ENCODE results near the gene DNAJA3. TPM values are rescaled to one million over a fixed set of nuclear protein-coding genes. Genes with fewer than 3 reads are reported as not detected.

DNAJA3 gene
- total RNA-seq, 3 donors from 2014 or later (not counting 1 experiment from before 2014, with no cell fraction given): 22.1 to 34.2 (median 27.2) TPM

- ATAC-seq (no peak), DNase-seq (no peak)
- Mint-ChIP-seq H3K9me3 (no peaks in the 10 kb centered on the region), H3K27me3 (ENCODE audit: low read depth in 2 of 2) (no peaks in the 10 kb centered on the region), H3K4me1 (peaks cover 0 to 25% of the 10 kb centered on the region in 2 donors), H3K36me3 (no peaks in the 10 kb centered on the region), H3K27ac (peak overlapping the region; percentile 38 to 53), H3K4me3 (peak overlapping the region; percentile 45)
- H3K4me1 ChIP-seq (ENCODE audit: control insufficient read depth, insufficient read depth, low read length): no peaks in the 10 kb centered on the region
- H3K27me3 ChIP-seq (ENCODE audit: control insufficient read depth, insufficient read depth, low read length): no peaks in the 10 kb centered on the region
- H3K36me3 ChIP-seq (ENCODE audit: control insufficient read depth, insufficient read depth, low read length): peaks cover 44% of the 10 kb centered on the region
- TF ChIP-seq, protein P1, sequence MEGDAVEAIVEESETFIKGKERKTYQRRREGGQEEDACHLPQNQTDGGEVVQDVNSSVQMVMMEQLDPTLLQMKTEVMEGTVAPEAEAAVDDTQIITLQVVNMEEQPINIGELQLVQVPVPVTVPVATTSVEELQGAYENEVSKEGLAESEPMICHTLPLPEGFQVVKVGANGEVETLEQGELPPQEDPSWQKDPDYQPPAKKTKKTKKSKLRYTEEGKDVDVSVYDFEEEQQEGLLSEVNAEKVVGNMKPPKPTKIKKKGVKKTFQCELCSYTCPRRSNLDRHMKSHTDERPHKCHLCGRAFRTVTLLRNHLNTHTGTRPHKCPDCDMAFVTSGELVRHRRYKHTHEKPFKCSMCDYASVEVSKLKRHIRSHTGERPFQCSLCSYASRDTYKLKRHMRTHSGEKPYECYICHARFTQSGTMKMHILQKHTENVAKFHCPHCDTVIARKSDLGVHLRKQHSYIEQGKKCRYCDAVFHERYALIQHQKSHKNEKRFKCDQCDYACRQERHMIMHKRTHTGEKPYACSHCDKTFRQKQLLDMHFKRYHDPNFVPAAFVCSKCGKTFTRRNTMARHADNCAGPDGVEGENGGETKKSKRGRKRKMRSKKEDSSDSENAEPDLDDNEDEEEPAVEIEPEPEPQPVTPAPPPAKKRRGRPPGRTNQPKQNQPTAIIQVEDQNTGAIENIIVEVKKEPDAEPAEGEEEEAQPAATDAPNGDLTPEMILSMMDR (IDR thresholded peaks at IDR 0.05): no peak
- H3K9me3 ChIP-seq (ENCODE audit: control insufficient read depth, insufficient read depth, low read length): no peaks in the 10 kb centered on the region
- intact Hi-C loops (cut with micrococcal nuclease): no loop called here
- H3K27ac ChIP-seq (ENCODE audit: low read length): no peak overlapping the region
- 97% methylated on average over 26 of the region's 26 CpGs for WGBS (ENCODE audit: insufficient coverage)
- H3K4me3 ChIP-seq (ENCODE audit: low read length): no peak overlapping the region
Observed at GRCh38 chr16:4380119-4381063, 45.3 kb upstream of the DNAJA3 start.

DNA sequence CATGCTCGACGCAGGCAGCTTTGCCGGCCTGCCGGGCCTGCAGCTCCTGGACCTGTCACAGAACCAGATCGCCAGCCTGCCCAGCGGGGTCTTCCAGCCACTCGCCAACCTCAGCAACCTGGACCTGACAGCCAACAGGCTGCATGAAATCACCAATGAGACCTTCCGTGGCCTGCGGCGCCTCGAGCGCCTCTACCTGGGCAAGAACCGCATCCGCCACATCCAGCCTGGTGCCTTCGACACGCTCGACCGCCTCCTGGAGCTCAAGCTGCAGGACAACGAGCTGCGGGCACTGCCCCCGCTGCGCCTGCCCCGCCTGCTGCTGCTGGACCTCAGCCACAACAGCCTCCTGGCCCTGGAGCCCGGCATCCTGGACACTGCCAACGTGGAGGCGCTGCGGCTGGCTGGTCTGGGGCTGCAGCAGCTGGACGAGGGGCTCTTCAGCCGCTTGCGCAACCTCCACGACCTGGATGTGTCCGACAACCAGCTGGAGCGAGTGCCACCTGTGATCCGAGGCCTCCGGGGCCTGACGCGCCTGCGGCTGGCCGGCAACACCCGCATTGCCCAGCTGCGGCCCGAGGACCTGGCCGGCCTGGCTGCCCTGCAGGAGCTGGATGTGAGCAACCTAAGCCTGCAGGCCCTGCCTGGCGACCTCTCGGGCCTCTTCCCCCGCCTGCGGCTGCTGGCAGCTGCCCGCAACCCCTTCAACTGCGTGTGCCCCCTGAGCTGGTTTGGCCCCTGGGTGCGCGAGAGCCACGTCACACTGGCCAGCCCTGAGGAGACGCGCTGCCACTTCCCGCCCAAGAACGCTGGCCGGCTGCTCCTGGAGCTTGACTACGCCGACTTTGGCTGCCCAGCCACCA, 44.4 kb upstream of the DNAJA3 start:
- H3K27me3 ChIP-seq (ENCODE audit: control insufficient read depth, insufficient read depth, low read length): no peaks in the 10 kb centered on the region
- ATAC-seq: no peak
- Mint-ChIP-seq H3K36me3 (no peaks in the 10 kb centered on the region), H3K4me1 (peaks cover 0 to 28% of the 10 kb centered on the region in 2 donors), H3K9me3 (no peaks in the 10 kb centered on the region), H3K4me3 (no peak overlapping the region), H3K27ac (peak overlapping the region; percentile 43 to 53), H3K27me3 (ENCODE audit: low read depth in 2 of 2) (no peaks in the 10 kb centered on the region)
- H3K9me3 ChIP-seq (ENCODE audit: control insufficient read depth, insufficient read depth, low read length): no peaks in the 10 kb centered on the region
- H3K4me3 ChIP-seq (ENCODE audit: low read length): no peak overlapping the region
- DNase-seq: no peak
- H3K27ac ChIP-seq (ENCODE audit: low read length): no peak overlapping the region
- intact Hi-C loops (cut with micrococcal nuclease): no loop called here
- TF ChIP-seq, protein P1 (IDR thresholded peaks at IDR 0.05): no peak
- peaks cover 53% of the 10 kb centered on the region for H3K36me3 ChIP-seq (ENCODE audit: control insufficient read depth, insufficient read depth, low read length)
- H3K4me1 ChIP-seq (ENCODE audit: control insufficient read depth, insufficient read depth, low read length): no peaks in the 10 kb centered on the region
- 96% methylated on average over 59 of the region's 59 CpGs for WGBS (ENCODE audit: insufficient coverage)

DNA sequence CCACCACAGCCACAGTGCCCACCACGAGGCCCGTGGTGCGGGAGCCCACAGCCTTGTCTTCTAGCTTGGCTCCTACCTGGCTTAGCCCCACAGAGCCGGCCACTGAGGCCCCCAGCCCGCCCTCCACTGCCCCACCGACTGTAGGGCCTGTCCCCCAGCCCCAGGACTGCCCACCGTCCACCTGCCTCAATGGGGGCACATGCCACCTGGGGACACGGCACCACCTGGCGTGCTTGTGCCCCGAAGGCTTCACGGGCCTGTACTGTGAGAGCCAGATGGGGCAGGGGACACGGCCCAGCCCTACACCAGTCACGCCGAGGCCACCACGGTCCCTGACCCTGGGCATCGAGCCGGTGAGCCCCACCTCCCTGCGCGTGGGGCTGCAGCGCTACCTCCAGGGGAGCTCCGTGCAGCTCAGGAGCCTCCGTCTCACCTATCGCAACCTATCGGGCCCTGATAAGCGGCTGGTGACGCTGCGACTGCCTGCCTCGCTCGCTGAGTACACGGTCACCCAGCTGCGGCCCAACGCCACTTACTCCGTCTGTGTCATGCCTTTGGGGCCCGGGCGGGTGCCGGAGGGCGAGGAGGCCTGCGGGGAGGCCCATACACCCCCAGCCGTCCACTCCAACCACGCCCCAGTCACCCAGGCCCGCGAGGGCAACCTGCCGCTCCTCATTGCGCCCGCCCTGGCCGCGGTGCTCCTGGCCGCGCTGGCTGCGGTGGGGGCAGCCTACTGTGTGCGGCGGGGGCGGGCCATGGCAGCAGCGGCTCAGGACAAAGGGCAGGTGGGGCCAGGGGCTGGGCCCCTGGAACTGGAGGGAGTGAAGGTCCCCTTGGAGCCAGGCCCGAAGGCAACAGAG, 43.5 kb upstream of the DNAJA3 start:
- Mint-ChIP-seq H3K9me3 (no peaks in the 10 kb centered on the region), H3K36me3 (no peaks in the 10 kb centered on the region), H3K27ac (peak overlapping the region; percentile 36 to 43), H3K4me3 (no peak overlapping the region), H3K4me1 (peaks cover 0 to 28% of the 10 kb centered on the region in 2 donors), H3K27me3 (ENCODE audit: low read depth in 2 of 2) (no peaks in the 10 kb centered on the region)
- Histone ChIP-seq H3K27ac (ENCODE audit: low read length) (no peak overlapping the region), H3K4me1 (ENCODE audit: control insufficient read depth, insufficient read depth, low read length) (no peaks in the 10 kb centered on the region), H3K9me3 (ENCODE audit: control insufficient read depth, insufficient read depth, low read length) (no peaks in the 10 kb centered on the region), H3K27me3 (ENCODE audit: control insufficient read depth, insufficient read depth, low read length) (no peaks in the 10 kb centered on the region), H3K36me3 (ENCODE audit: control insufficient read depth, insufficient read depth, low read length) (peaks cover 60% of the 10 kb centered on the region), H3K4me3 (ENCODE audit: low read length) (no peak overlapping the region)
- ATAC-seq (no peak), DNase-seq (no peak)
- TF ChIP-seq, protein P1 (IDR thresholded peaks at IDR 0.05): no peak
- intact Hi-C loops (cut with micrococcal nuclease): no loop called here
- 97% methylated on average over 55 of the region's 55 CpGs for WGBS (ENCODE audit: insufficient coverage)
